HepG2 (cell line): Measurements from ENCODE around the gene ISY1. TPM values are rescaled to one million over a fixed set of nuclear protein-coding genes. Genes with fewer than 3 reads are reported as not detected.

Source experiments
- AHR ChIP-seq: IDR thresholded peaks from 2 replicates; pipeline ENCODE4 v1.6.1; 2018; ENCODE audit warnings: missing genetic modification reagents, missing compliant biosample characterization
- BHLHE40 ChIP-seq: IDR thresholded peaks from 2 replicates; pipeline ENCODE4 v1.6.1; 2011; ENCODE audit warnings: low read length, improper control_type of control experiment
- CTCF ChIP-seq: sonication (generic); formaldehyde crosslinking; IDR thresholded peaks from 2 replicates; pipeline ENCODE4 v1.5.0; 2020; ENCODE audit warnings: mild to moderate bottlenecking, missing genetic modification reagents, moderate library complexity
- EEA1 ChIP-seq: sonication (generic); formaldehyde crosslinking; IDR thresholded peaks from 2 replicates; pipeline ENCODE4 v1.5.1; 2020; ENCODE audit warnings: mild to moderate bottlenecking, missing genetic modification reagents, borderline replicate concordance
- ELF1 ChIP-seq: sonication (generic); formaldehyde crosslinking; IDR thresholded peaks from 2 replicates; pipeline ENCODE4 v1.4.0; 2020; ENCODE audit warnings: missing genetic modification reagents
- GFI1 ChIP-seq: sonication (generic); formaldehyde crosslinking; IDR thresholded peaks from 2 replicates; pipeline ENCODE4 v1.5.0; 2020; ENCODE audit warnings: missing genetic modification reagents, mild to moderate bottlenecking, borderline replicate concordance
- HOXA3 ChIP-seq: sonication (generic); formaldehyde crosslinking; IDR thresholded peaks from 2 replicates; pipeline ENCODE4 v1.5.0; 2020; ENCODE audit warnings: missing genetic modification reagents
- KAT8 ChIP-seq: IDR thresholded peaks from 2 replicates; pipeline ENCODE4 v1.6.1; 2016; ENCODE audit warnings: missing genetic modification reagents, missing compliant biosample characterization
- PAXIP1 ChIP-seq: sonication (generic); formaldehyde crosslinking; conservative IDR thresholded peaks from 2 replicates; pipeline ENCODE4 v1.4.0; 2020; ENCODE audit warnings: mild to moderate bottlenecking, missing genetic modification reagents, moderate library complexity
- PRDM4 ChIP-seq: sonication (generic); formaldehyde crosslinking; IDR thresholded peaks from 2 replicates; pipeline ENCODE4 v1.9.0; 2021; ENCODE audit warnings: missing genetic modification reagents, borderline replicate concordance
- RARA ChIP-seq: IDR thresholded peaks from 2 replicates; pipeline ENCODE4 v1.6.1; 2016; ENCODE audit warnings: missing genetic modification reagents, missing compliant biosample characterization
- RBAK ChIP-seq: sonication (generic); formaldehyde crosslinking; IDR thresholded peaks from 2 replicates; pipeline ENCODE4 v1.5.1; 2020; ENCODE audit warnings: mild to moderate bottlenecking, missing genetic modification reagents
- RXRA ChIP-seq: sonication (generic); formaldehyde crosslinking; IDR thresholded peaks from 2 replicates; pipeline ENCODE4 v1.5.1; 2020; ENCODE audit warnings: missing genetic modification reagents
- SMAD9 ChIP-seq: sonication (generic); formaldehyde crosslinking; IDR thresholded peaks from 2 replicates; pipeline ENCODE4 v1.5.1; 2020; ENCODE audit warnings: mild to moderate bottlenecking, missing genetic modification reagents
- SP1 ChIP-seq, 2 experiments: fragments of 450-650 bp in 1 of 2; sonication (generic) in 1 of 2; formaldehyde crosslinking in 1 of 2; IDR thresholded peaks; 2 replicates each; pipeline versions ENCODE4 v1.4.0 to v1.6.1; 2016 to 2020; ENCODE audit warnings: missing genetic modification reagents in 1 of 2
- TCF7 ChIP-seq: sonication (generic); IDR thresholded peaks from 2 replicates; pipeline ENCODE4 v1.6.1; 2016; ENCODE audit warnings: antibody characterized with exemption, low read depth
- ZNF280B ChIP-seq: sonication (generic); formaldehyde crosslinking; IDR thresholded peaks from 2 replicates; pipeline ENCODE4 v1.5.0; 2020; ENCODE audit warnings: missing genetic modification reagents, mild to moderate bottlenecking, borderline replicate concordance
- ZNF446 ChIP-seq: sonication (generic); formaldehyde crosslinking; IDR thresholded peaks from 2 replicates; pipeline ENCODE4 v1.5.0; 2020; ENCODE audit warnings: mild to moderate bottlenecking, missing genetic modification reagents
- ZNF781 ChIP-seq: sonication (generic); formaldehyde crosslinking; IDR thresholded peaks from 2 replicates; pipeline ENCODE4 v1.5.1; 2020; ENCODE audit warnings: borderline replicate concordance, mild to moderate bottlenecking, missing genetic modification reagents; ENCODE audit errors: not compliant biosample characterization
- polyA plus RNA-seq, 8 experiments: library from polyadenylated mRNA; depleted of rRNA in 3 of 8; stranded (reverse) in 7 of 8; unstranded in 1 of 8; fragments of >200 nt; fragmentation: Illumina TruSeq in 4 of 8; extraction: Trizol in 4 of 8; gene quantifications; 2 replicates each; pipeline versions ENCODE4 v1.2.1 to v1.2.3, GENCODE V29; 2011 to 2016; ENCODE audit warnings: low read depth in 4 of 8, missing spikeins in 1 of 8, mixed read lengths in 1 of 8; ENCODE audit not compliant: insufficient read depth in 1 of 8
- total RNA-seq, 5 experiments: library from RNA; depleted of rRNA; stranded (reverse); fragments of >200 nt; fragmentation: Illumina TruSeq; extraction: Trizol; gene quantifications; 2 replicates each; pipeline ENCODE4 v1.2.3, GENCODE V29; 2016; ENCODE audit warnings: low read depth in 1 of 5
- TF ChIP-seq, protein P1 (sequence below): sonication (generic); formaldehyde crosslinking; IDR thresholded peaks from 2 replicates; pipeline ENCODE4 v1.5.0; 2020; ENCODE audit warnings: missing genetic modification reagents, mild to moderate bottlenecking, borderline replicate concordance

ISY1 gene
- total and polyA plus RNA-seq, 2 of the 13 experiments (the other 11 are each of a cell fraction or from before 2014, with no cell fraction given) = 21.0 to 39.1 TPM

DNA sequence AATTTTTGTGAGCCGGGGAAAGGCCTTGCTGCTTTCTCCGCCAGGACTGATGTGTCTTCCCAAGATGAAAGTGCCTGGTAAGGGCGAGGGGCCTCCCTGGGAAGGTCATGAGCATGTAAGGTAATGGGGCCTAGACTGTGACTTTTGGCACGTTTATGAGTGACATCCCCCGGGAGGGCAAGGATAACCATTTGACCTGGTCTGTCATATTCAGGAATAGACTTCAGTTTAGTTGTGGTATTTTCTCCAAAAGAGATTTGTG is 23.5 kb upstream of the ISY1 start (continued):
- TF ChIP-seq PRDM4 (CRISPR knock-in tag) = no peak
- 0 out of 2 replicates have a peak, but pooled peaks have one; percentile 31 for TF ChIP-seq PAXIP1 (CRISPR knock-in tag)
- TF ChIP-seq, protein P1, sequence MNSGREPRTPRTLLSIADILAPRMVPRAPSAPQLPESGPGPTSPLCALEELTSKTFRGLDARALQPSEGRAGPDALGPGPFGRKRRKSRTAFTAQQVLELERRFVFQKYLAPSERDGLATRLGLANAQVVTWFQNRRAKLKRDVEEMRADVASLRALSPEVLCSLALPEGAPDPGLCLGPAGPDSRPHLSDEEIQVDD = no peak
- no peak for TF ChIP-seq SP1 (IDR thresholded peaks at IDR 0.05)
- no peak for TF ChIP-seq SP1 (CRISPR knock-in tag; IDR thresholded peaks at IDR 0.05)
- TF ChIP-seq SMAD9 (CRISPR knock-in tag) = no peak
- TF ChIP-seq HOXA3 (CRISPR knock-in tag) = 0 out of 2 replicates have a peak, but pooled peaks have one; percentile 2
- 0 out of 2 replicates have a peak, but pooled peaks have one; percentile 4 for TF ChIP-seq AHR (CRISPR knock-in tag)
- TF ChIP-seq CTCF (CRISPR knock-in tag) = no peak
- peak; percentile 20; the same call in 1 of the 2 replicates for TF ChIP-seq TCF7
- TF ChIP-seq EEA1 (CRISPR knock-in tag) = no peak
- no peak for TF ChIP-seq RXRA (CRISPR knock-in tag)
- no peak for TF ChIP-seq ZNF781 (CRISPR knock-in tag)
- TF ChIP-seq ZNF446 (CRISPR knock-in tag) = no peak
- no peak for TF ChIP-seq RBAK (CRISPR knock-in tag)
- peak; percentile 42 for TF ChIP-seq BHLHE40
- no peak for TF ChIP-seq ZNF280B
- TF ChIP-seq RARA (CRISPR knock-in tag) = 0 out of 2 replicates have a peak, but pooled peaks have one; percentile 13
- no peak; the same call in 1 of the 2 replicates for TF ChIP-seq GFI1 (CRISPR knock-in tag)
- no peak for TF ChIP-seq ELF1 (CRISPR knock-in tag)
- TF ChIP-seq KAT8 (CRISPR knock-in tag) = no peak
